C4-2B (cell line): ENCODE results near the gene NRP1.

Source experiments
- H3K27ac ChIP-seq: fragments of 450-650 bp; 2 replicates; pipeline ENCODE4 v1.5.1; 2017
- ZFX ChIP-seq: fragments of 450-650 bp; IDR thresholded peaks from 2 replicates; pipeline ENCODE4 v1.6.1; 2017
- TF ChIP-seq, protein P1 (sequence below): fragments of 450-650 bp; conservative IDR thresholded peaks from 2 replicates; pipeline ENCODE4 v1.5.1; 2017; ENCODE audit warnings: mild to moderate bottlenecking

Gene NRP1

GRCh38 chr10:33154590-33154989, 179.9 kb downstream of the NRP1 start:
- TF ChIP-seq ZFX, result no peak
- TF ChIP-seq, protein P1, sequence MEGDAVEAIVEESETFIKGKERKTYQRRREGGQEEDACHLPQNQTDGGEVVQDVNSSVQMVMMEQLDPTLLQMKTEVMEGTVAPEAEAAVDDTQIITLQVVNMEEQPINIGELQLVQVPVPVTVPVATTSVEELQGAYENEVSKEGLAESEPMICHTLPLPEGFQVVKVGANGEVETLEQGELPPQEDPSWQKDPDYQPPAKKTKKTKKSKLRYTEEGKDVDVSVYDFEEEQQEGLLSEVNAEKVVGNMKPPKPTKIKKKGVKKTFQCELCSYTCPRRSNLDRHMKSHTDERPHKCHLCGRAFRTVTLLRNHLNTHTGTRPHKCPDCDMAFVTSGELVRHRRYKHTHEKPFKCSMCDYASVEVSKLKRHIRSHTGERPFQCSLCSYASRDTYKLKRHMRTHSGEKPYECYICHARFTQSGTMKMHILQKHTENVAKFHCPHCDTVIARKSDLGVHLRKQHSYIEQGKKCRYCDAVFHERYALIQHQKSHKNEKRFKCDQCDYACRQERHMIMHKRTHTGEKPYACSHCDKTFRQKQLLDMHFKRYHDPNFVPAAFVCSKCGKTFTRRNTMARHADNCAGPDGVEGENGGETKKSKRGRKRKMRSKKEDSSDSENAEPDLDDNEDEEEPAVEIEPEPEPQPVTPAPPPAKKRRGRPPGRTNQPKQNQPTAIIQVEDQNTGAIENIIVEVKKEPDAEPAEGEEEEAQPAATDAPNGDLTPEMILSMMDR, result no peak
- no peak overlapping the region for H3K27ac ChIP-seq

DNA sequence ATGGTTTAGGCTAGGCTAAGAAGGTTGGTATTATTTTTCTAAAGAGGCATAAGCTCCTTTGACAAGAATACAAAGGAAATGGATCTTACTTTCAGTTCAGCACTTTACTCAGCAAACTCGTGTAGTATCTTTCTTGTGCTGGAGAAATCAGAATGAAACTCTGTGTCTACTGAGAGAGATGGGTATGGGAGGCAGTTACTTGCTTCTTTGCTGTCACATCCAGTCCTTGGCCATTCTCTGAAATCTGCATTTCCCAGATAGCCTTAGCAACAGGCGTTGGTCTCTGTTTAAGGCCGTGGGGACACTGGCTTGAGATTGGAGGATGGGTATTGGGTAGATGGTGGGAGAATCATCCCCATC, 180.5 kb downstream of the NRP1 start:
- no peak overlapping the region for H3K27ac ChIP-seq
- TF ChIP-seq, protein P1, result no peak
- TF ChIP-seq ZFX, result no peak

- no peak overlapping the region for H3K27ac ChIP-seq
- TF ChIP-seq, protein P1, result no peak
- no peak for TF ChIP-seq ZFX
Observed at GRCh38 chr10:33153251-33153967, 181.1 kb downstream of the NRP1 start.

DNA sequence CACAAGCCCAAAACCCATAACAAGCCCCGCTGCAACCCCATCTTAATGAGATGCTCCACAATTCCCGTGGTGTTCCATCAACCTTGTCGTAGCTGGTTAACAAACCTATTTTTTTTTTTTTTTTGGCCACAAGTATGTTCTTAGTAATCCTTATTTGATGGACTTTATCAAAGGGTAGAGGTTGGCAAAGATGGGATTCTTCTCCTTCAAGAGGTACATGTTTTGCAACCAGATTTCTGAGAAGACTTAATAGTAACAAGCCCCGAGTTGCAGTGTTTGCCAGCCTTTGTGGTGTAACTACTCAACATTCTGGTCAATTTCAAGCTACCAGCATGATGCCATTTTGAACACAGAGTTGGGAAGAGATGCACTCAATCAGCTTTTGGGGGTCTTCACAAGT, 181.7 kb downstream of the NRP1 start:
- TF ChIP-seq ZFX, result no peak
- TF ChIP-seq, protein P1, result no peak
- no peak overlapping the region for H3K27ac ChIP-seq

- H3K27ac ChIP-seq, result no peak overlapping the region
- TF ChIP-seq, protein P1, result no peak
- TF ChIP-seq ZFX, result no peak
Observed at GRCh38 chr10:33152146-33152545, 182.3 kb downstream of the NRP1 start.

DNA sequence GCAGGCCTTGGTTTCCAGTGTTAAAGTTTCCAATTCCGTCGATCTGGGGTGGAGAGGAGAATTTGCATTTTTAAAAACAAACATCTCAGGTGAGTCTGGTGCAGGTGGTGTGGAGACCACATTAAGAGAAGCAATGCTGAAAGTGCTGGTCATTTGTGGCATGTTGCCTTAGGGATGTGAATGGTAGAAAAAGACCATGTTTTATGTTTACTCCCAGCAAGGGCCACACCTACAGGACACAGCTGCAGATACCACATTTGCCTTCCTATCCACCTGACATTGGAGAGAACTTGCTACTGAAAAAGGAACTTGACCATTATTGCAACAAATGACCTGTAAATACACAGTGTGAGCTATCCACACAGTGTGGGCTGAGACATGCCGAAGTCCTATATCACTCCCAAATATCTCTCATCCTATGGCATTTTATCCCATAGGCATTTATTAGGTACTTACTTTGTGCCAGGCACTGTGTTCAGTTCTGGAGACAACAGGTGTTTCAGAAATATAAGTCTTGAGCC, 183.1 kb downstream of the NRP1 start:
- TF ChIP-seq, protein P1, result no peak
- TF ChIP-seq ZFX, result no peak

GRCh38 chr10:33150889-33151288, 183.6 kb downstream of the NRP1 start:
- H3K27ac ChIP-seq, result no peak overlapping the region
- TF ChIP-seq, protein P1, result no peak
- TF ChIP-seq ZFX, result no peak

More for the DNA sequence above, 183.1 kb downstream of the NRP1 start:
- H3K27ac ChIP-seq, result no peak overlapping the region
